ENCODE data around the gene ART1.

- TF ChIP-seq POLR2AphosphoS5 (IDR thresholded peaks at IDR 0.05) (no peak), POLR2A (IDR thresholded peaks at IDR 0.05) (no peak)
Measured at GRCh38 chr11:3700910-3701309, 56.0 kb downstream of the ART1 start.
